DMS53 treated with DMSO at 0.1 percent for 48 hours (cell line): ENCODE data around the gene DLG2.
"Not testable (repeated sequence)": the region's sequence is repeated elsewhere in the genome, so short reads cannot be mapped to it uniquely, and the experiment has no call there.

ENCODE experiments used
- DNase-seq: peaks from one replicate; lab custom pipeline; 2025; ENCODE audit not compliant: unreplicated experiment; lab: John Stamatoyannopoulos, UW

DLG2 gene

GRCh38 chr11:84865257-84865656 is 761.9 kb downstream of the DLG2 start:
- no peak for DNase-seq

- no peak for DNase-seq
Measured at GRCh38 chr11:84857746-84858145, 769.4 kb downstream of the DLG2 start.

GRCh38 chr11:84855508-84856245 is 771.5 kb downstream of the DLG2 start:
- no peak for DNase-seq

GRCh38 chr11:84854498-84854880 is 772.7 kb downstream of the DLG2 start:
- DNase-seq: no peak

- DNase-seq: no peak
Measured at GRCh38 chr11:84853841-84854497, 773.2 kb downstream of the DLG2 start.

- DNase-seq: no peak
Measured at GRCh38 chr11:84847842-84848241, 779.3 kb downstream of the DLG2 start.

GRCh38 chr11:84840201-84840600 is 786.9 kb downstream of the DLG2 start:
- not testable (repeated sequence) for DNase-seq

- DNase-seq: no peak
Measured at GRCh38 chr11:84837402-84838069, 789.6 kb downstream of the DLG2 start.

- no peak for DNase-seq
Measured at GRCh38 chr11:84836371-84836770, 790.8 kb downstream of the DLG2 start.

- no peak for DNase-seq
Measured at GRCh38 chr11:84833488-84834088, 793.6 kb downstream of the DLG2 start.

- DNase-seq: no peak
Measured at GRCh38 chr11:84830372-84830771, 796.8 kb downstream of the DLG2 start.

GRCh38 chr11:84829162-84829561 is 798.0 kb downstream of the DLG2 start:
- DNase-seq: no peak

GRCh38 chr11:84828616-84829015 is 798.5 kb downstream of the DLG2 start:
- DNase-seq: no peak

GRCh38 chr11:84825106-84825660 is 802.0 kb downstream of the DLG2 start:
- peak; percentile 36 for DNase-seq

- no peak for DNase-seq
Measured at GRCh38 chr11:84824624-84825023, 802.5 kb downstream of the DLG2 start.

- no peak for DNase-seq
Measured at GRCh38 chr11:84819537-84819936, 807.6 kb downstream of the DLG2 start.

GRCh38 chr11:84819128-84819527 is 808.0 kb downstream of the DLG2 start:
- peak; percentile 83 for DNase-seq

GRCh38 chr11:84817998-84818397 is 809.1 kb downstream of the DLG2 start:
- DNase-seq: no peak

GRCh38 chr11:84812471-84812969 is 814.6 kb downstream of the DLG2 start:
- no peak for DNase-seq

- DNase-seq: no peak
Measured at GRCh38 chr11:84806354-84806753, 820.8 kb downstream of the DLG2 start.

- no peak for DNase-seq
Measured at GRCh38 chr11:84804041-84804440, 823.1 kb downstream of the DLG2 start.
